ENCODE results near the gene ITGA4. TPM values are rescaled to one million over a fixed set of nuclear protein-coding genes. Genes with fewer than 3 reads are reported as not detected.

Gene ITGA4
- total and polyA plus RNA-seq, 2 donors (not counting 1 experiment from before 2014, with no cell fraction given), result 44.6 to 57.5 TPM

DNA sequence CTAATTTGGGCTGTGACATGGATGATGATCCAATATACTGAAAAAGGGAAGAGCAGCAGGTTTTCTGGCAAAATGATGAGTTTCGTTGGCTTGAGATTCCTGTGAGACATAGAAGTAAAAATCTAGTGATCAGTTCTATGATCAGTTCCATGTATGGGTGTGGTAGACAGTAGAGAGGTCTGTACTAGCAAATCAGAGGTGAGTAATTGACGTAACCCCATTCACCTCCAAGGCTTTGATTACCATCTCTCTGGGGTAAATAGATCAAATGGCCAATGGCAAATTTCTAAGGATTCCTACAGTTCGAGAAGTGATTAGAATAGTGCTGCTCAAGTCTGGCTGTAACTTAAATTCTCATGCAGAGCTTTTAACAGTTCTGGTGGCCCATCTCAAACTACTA, 6.4 kb downstream of the ITGA4 start:
- Histone ChIP-seq H3K27ac (ENCODE audit: insufficient read depth, low read length) (no peak overlapping the region), H3K27me3 (ENCODE audit: control insufficient read depth, insufficient read depth, low read length) (no peaks in the 10 kb centered on the region), H3K79me2 (ENCODE audit: control insufficient read depth, insufficient read depth, low read length) (peaks cover 1% of the 10 kb centered on the region), H3K9me3 (ENCODE audit: control insufficient read depth, insufficient read depth, low read depth, low read length) (no peaks in the 10 kb centered on the region), H3K9ac (ENCODE audit: insufficient read depth, low read length) (no peak overlapping the region), H3K36me3 (ENCODE audit: control insufficient read depth, insufficient read depth, low read length) (no peaks in the 10 kb centered on the region), H3K4me3 (replicated peaks in 1 of 4; ENCODE audit: control extremely low read depth in 1 of 4, insufficient read depth in 1 of 4, low read depth in 3 of 4, low read length in 4 of 4) (no peak overlapping the region), H3K4me2 (ENCODE audit: extremely low read depth, insufficient read depth, low read length) (no peak overlapping the region), H3K4me1 (ENCODE audit: control insufficient read depth, extremely low read depth, insufficient read depth, low read length) (peaks cover 2% of the 10 kb centered on the region), H4K20me1 (ENCODE audit: control insufficient read depth, extremely low read depth, insufficient read depth, low read length) (no peaks in the 10 kb centered on the region), H2AFZ (ENCODE audit: low read length) (no peak overlapping the region)
- DNase-seq (ENCODE audit: low read depth in 2 of 2), result no peak
- TF ChIP-seq EZH2 (IDR thresholded peaks at IDR 0.05; ENCODE audit: low read length, missing control alignments) (no peak), CTCF (conservative IDR thresholded peaks at IDR 0.05 in 1 of 2, IDR thresholded peaks at IDR 0.05 in 1 of 2; ENCODE audit: low read depth in 1 of 2, low read length in 2 of 2) (no peak)

GRCh38 chr2:181464966-181465365, 7.8 kb downstream of the ITGA4 start:
- no peak overlapping the region for H3K4me2 ChIP-seq (ENCODE audit: extremely low read depth, insufficient read depth, low read length)
- no peak for TF ChIP-seq EZH2 (IDR thresholded peaks at IDR 0.05; ENCODE audit: low read length, missing control alignments)
- no peaks in the 10 kb centered on the region for H3K9me3 ChIP-seq (ENCODE audit: control insufficient read depth, insufficient read depth, low read depth, low read length)
- H3K27me3 ChIP-seq (ENCODE audit: control insufficient read depth, insufficient read depth, low read length), result no peaks in the 10 kb centered on the region
- peaks cover 2% of the 10 kb centered on the region for H3K4me1 ChIP-seq (ENCODE audit: control insufficient read depth, extremely low read depth, insufficient read depth, low read length)
- DNase-seq (ENCODE audit: low read depth in 2 of 2), result no peak
- H3K4me3 ChIP-seq (replicated peaks in 1 of 4; ENCODE audit: control extremely low read depth in 1 of 4, insufficient read depth in 1 of 4, low read depth in 3 of 4, low read length in 4 of 4), result no peak overlapping the region
- H3K36me3 ChIP-seq (ENCODE audit: control insufficient read depth, insufficient read depth, low read length), result no peaks in the 10 kb centered on the region
- H2AFZ ChIP-seq (ENCODE audit: low read length), result no peak overlapping the region
- H3K9ac ChIP-seq (ENCODE audit: insufficient read depth, low read length), result no peak overlapping the region
- H3K27ac ChIP-seq (ENCODE audit: insufficient read depth, low read length), result no peak overlapping the region
- H4K20me1 ChIP-seq (ENCODE audit: control insufficient read depth, extremely low read depth, insufficient read depth, low read length), result no peaks in the 10 kb centered on the region
- peaks cover 1% of the 10 kb centered on the region for H3K79me2 ChIP-seq (ENCODE audit: control insufficient read depth, insufficient read depth, low read length)

DNA sequence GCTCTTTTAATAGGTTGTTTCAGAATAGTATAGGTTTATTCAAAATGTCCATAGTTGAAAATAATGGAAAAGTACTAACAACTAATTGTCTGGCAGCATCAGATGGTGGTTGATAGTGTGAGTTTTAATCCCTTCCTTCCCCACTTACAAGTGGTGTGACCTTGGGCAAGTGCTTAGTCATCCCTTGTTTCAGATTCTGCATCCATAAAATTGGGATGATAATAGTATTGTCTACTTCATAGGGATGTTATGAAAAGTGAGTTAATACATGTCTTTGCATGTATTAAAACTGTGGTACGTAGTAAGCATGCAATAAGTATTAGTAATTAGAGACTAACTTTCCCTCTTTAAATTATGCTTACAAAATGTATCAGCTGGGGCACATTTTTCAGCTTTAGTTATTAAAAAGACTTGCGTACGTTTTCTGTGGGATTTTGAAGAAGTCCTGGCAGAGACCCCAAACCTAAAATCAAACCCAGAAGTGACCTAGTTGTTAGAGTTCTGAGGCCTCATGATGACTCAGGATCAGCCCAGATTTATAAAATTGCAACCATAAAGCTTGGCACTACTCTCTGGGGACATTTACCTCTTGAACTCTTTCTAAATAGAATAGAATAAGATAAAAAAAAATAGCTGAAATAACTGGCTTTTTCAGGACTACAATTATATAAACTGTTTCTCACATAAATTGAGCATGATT, 8.6 kb downstream of the ITGA4 start:
- no peak overlapping the region for H3K4me3 ChIP-seq (replicated peaks in 1 of 4; ENCODE audit: control extremely low read depth in 1 of 4, insufficient read depth in 1 of 4, low read depth in 3 of 4, low read length in 4 of 4)
- no peak for TF ChIP-seq CTCF (conservative IDR thresholded peaks at IDR 0.05 in 1 of 2, IDR thresholded peaks at IDR 0.05 in 1 of 2; ENCODE audit: low read depth in 1 of 2, low read length in 2 of 2)
- TF ChIP-seq EZH2 (IDR thresholded peaks at IDR 0.05; ENCODE audit: low read length, missing control alignments), result no peak
- peaks cover 2% of the 10 kb centered on the region for H3K4me1 ChIP-seq (ENCODE audit: control insufficient read depth, extremely low read depth, insufficient read depth, low read length)
- peak overlapping the region; percentile 18 for H3K4me2 ChIP-seq (ENCODE audit: extremely low read depth, insufficient read depth, low read length)
- no peak overlapping the region for H2AFZ ChIP-seq (ENCODE audit: low read length)
- peak overlapping the region; percentile 19 for H3K27ac ChIP-seq (ENCODE audit: insufficient read depth, low read length)
- no peaks in the 10 kb centered on the region for H3K9me3 ChIP-seq (ENCODE audit: control insufficient read depth, insufficient read depth, low read depth, low read length)
- H3K79me2 ChIP-seq (ENCODE audit: control insufficient read depth, insufficient read depth, low read length), result peaks cover 1% of the 10 kb centered on the region
- no peaks in the 10 kb centered on the region for H4K20me1 ChIP-seq (ENCODE audit: control insufficient read depth, extremely low read depth, insufficient read depth, low read length)
- H3K27me3 ChIP-seq (ENCODE audit: control insufficient read depth, insufficient read depth, low read length), result no peaks in the 10 kb centered on the region
- no peaks in the 10 kb centered on the region for H3K36me3 ChIP-seq (ENCODE audit: control insufficient read depth, insufficient read depth, low read length)
- no peak overlapping the region for H3K9ac ChIP-seq (ENCODE audit: insufficient read depth, low read length)
- peak; percentile 71 to 87 for DNase-seq (ENCODE audit: low read depth in 2 of 2)

All from fibroblast of lung (primary cell).